Endothelial cell of umbilical vein (primary cell): ENCODE data around the gene ITGA1.

Experiments used
- CTCF ChIP-seq, 2 donors: IDR thresholded peaks; 1 replicate in 1 of 2; 2 replicates in 1 of 2; pipeline ENCODE4 v1.5.1; 2011; ENCODE audit warnings: low read length in 2 of 2, mild to moderate bottlenecking in 2 of 2, moderate library complexity in 2 of 2, control low read depth in 1 of 2, inconsistent platforms in 1 of 2, low read depth in 1 of 2; ENCODE audit not compliant: insufficient read depth in 1 of 2; ENCODE audit errors: extremely low read depth in 1 of 2
- GATA2 ChIP-seq: IDR thresholded peaks from 2 replicates; pipeline ENCODE4 v1.7.0; 2011; ENCODE audit warnings: low read depth, mild to moderate bottlenecking, moderate library complexity, mixed read lengths, low read length; ENCODE audit not compliant: insufficient read length, insufficient read depth
- POLR2A ChIP-seq: IDR thresholded peaks from 2 replicates; pipeline ENCODE4 v1.6.1; 2012; ENCODE audit warnings: low read depth, mild to moderate bottlenecking, control low read depth, low read length
- POLR2AphosphoS5 ChIP-seq: IDR thresholded peaks from 2 replicates; pipeline ENCODE4 v1.6.1; 2012; ENCODE audit warnings: low read depth, mild to moderate bottlenecking, control low read depth, low read length, moderate library complexity; ENCODE audit not compliant: insufficient read depth

- no peak for TF ChIP-seq CTCF (IDR thresholded peaks at IDR 0.05; ENCODE audit: extremely low read depth in 1 of 2, insufficient read depth in 1 of 2, low read depth in 1 of 2, low read length in 2 of 2)
- no peak for TF ChIP-seq GATA2
- no peak for TF ChIP-seq POLR2A
- TF ChIP-seq POLR2AphosphoS5: no peak
These were observed 11.6 kb upstream of the ITGA1 start for GRCh38 chr5:52776116-52776515.
